Esophagus squamous epithelium (tissue), 4 donors: ENCODE data around the gene SPATA1.

Source experiments
- CTCF ChIP-seq, 6 experiments: fragments of 450-650 bp in 4 of 6; fragments of 200-600 bp in 2 of 6; sonication (generic) in 2 of 6; IDR thresholded peaks; one replicate each; pipeline ENCODE4 v1.5.1; 2016 to 2019; ENCODE audit warnings: antibody characterized with exemption in 6 of 6, mild to moderate bottlenecking in 4 of 6, moderate library complexity in 4 of 6
- POLR2A ChIP-seq, 4 donors: fragments of 450-650 bp; IDR thresholded peaks; one replicate each; pipeline ENCODE4 v1.6.1; 2017; ENCODE audit warnings: antibody characterized with exemption in 4 of 4, mild to moderate bottlenecking in 4 of 4, moderate library complexity in 3 of 4

- TF ChIP-seq CTCF (IDR thresholded peaks at IDR 0.05) (no peak), POLR2A (IDR thresholded peaks at IDR 0.05) (no peak)
These were observed 25.5 kb upstream of the SPATA1 start for GRCh38 chr1:84480650-84481049.
